ENCODE results near the gene TEX10.
"Not testable (repeated sequence)": the region's sequence is repeated elsewhere in the genome, so short reads cannot be mapped to it uniquely, and the experiment has no call there.

Gene TEX10

DNA sequence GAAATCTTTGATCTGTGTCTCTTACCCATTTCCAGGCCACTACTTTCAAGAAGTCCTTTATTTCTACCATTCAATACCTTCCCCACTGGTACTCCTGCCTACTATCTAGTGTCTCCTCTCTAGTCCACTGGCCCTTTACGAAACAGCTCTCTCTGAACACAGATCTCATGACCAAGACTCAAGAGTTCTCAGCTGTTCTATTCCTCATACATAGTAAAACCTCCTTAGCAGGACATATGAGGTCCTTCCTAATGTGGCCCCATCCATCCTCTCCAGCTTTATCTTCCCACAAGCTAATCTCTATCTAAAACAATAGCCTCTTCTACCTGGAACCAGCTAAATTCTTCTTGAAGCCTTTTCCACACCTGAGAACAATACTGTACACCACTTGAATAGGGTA lies 2.6 kb downstream of the TEX10 start:
- peaks cover 34% of the 10 kb centered on the region for H3K36me3 ChIP-seq (ENCODE audit: control insufficient read depth, insufficient read depth, low read length)
- H3K4me3 ChIP-seq (ENCODE audit: low read depth, low read length): peak overlapping the region; percentile 40
- peaks cover 26% of the 10 kb centered on the region for H3K4me1 ChIP-seq (ENCODE audit: control insufficient read depth, insufficient read depth, low read length)
- H3K27ac ChIP-seq (ENCODE audit: low read depth, low read length): no peak overlapping the region
- no peaks in the 10 kb centered on the region for H3K27me3 ChIP-seq (ENCODE audit: control insufficient read depth, insufficient read depth, low read length)
- H3K9me3 ChIP-seq (ENCODE audit: control insufficient read depth, insufficient read depth, low read length): no peaks in the 10 kb centered on the region
- H3K9ac ChIP-seq (ENCODE audit: low read depth, low read length): no peak overlapping the region

GRCh38 chr9:100346836-100347235 lies 5.9 kb downstream of the TEX10 start:
- H3K27me3 ChIP-seq (ENCODE audit: control insufficient read depth, insufficient read depth, low read length): no peaks in the 10 kb centered on the region
- peaks cover 55% of the 10 kb centered on the region for H3K36me3 ChIP-seq (ENCODE audit: control insufficient read depth, insufficient read depth, low read length)
- peaks cover 27% of the 10 kb centered on the region for H3K4me1 ChIP-seq (ENCODE audit: control insufficient read depth, insufficient read depth, low read length)
- no peak overlapping the region for H3K9ac ChIP-seq (ENCODE audit: low read depth, low read length)
- no peak overlapping the region for H3K27ac ChIP-seq (ENCODE audit: low read depth, low read length)
- no peaks in the 10 kb centered on the region for H3K9me3 ChIP-seq (ENCODE audit: control insufficient read depth, insufficient read depth, low read length)
- H3K4me3 ChIP-seq (ENCODE audit: low read depth, low read length): no peak overlapping the region

DNA sequence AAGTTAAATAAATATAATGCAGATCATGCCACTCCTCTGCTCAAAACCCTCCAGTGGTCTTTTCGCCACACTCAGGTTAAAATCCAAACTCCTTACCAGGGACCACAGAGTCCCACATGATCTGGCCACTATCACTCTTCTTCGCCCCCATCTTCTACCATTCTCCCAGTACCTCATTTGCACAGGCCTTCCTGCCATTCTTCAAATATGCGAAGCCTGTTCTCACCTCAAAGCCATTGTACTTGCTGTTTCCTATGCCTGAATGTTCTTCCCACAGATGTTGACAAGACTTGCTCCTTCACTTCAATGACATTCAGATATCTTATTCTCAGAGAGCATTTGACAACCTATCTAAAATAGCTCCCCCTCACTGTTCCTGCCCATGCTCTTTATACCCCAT lies 10.9 kb downstream of the TEX10 start:
- Histone ChIP-seq H3K27ac (ENCODE audit: low read depth, low read length) (no peak overlapping the region), H3K9me3 (ENCODE audit: control insufficient read depth, insufficient read depth, low read length) (no peaks in the 10 kb centered on the region), H3K4me1 (ENCODE audit: control insufficient read depth, insufficient read depth, low read length) (peaks cover 12% of the 10 kb centered on the region; the same call in 1 of the 2 replicates), H3K27me3 (ENCODE audit: control insufficient read depth, insufficient read depth, low read length) (no peaks in the 10 kb centered on the region), H3K36me3 (ENCODE audit: control insufficient read depth, insufficient read depth, low read length) (peaks cover 78% of the 10 kb centered on the region), H3K9ac (ENCODE audit: low read depth, low read length) (no peak overlapping the region), H3K4me3 (ENCODE audit: low read depth, low read length) (no peak overlapping the region)

GRCh38 chr9:100340224-100340623 lies 12.5 kb downstream of the TEX10 start:
- Histone ChIP-seq H3K9ac (ENCODE audit: low read depth, low read length) (no peak overlapping the region), H3K4me3 (ENCODE audit: low read depth, low read length) (no peak overlapping the region), H3K27ac (ENCODE audit: low read depth, low read length) (no peak overlapping the region), H3K27me3 (ENCODE audit: control insufficient read depth, insufficient read depth, low read length) (no peaks in the 10 kb centered on the region), H3K9me3 (ENCODE audit: control insufficient read depth, insufficient read depth, low read length) (no peaks in the 10 kb centered on the region), H3K4me1 (ENCODE audit: control insufficient read depth, insufficient read depth, low read length) (peaks cover 12% of the 10 kb centered on the region; the same call in 1 of the 2 replicates), H3K36me3 (ENCODE audit: control insufficient read depth, insufficient read depth, low read length) (peaks cover 66% of the 10 kb centered on the region)

GRCh38 chr9:100338736-100339135 lies 14.0 kb downstream of the TEX10 start:
- H3K4me3 ChIP-seq (ENCODE audit: low read depth, low read length); H3K9me3 ChIP-seq (ENCODE audit: control insufficient read depth, insufficient read depth, low read length); H3K27ac ChIP-seq (ENCODE audit: low read depth, low read length); H3K27me3 ChIP-seq (ENCODE audit: control insufficient read depth, insufficient read depth, low read length); H3K9ac ChIP-seq (ENCODE audit: low read depth, low read length): not testable (repeated sequence)
- peaks cover 52% of the 10 kb centered on the region for H3K36me3 ChIP-seq (ENCODE audit: control insufficient read depth, insufficient read depth, low read length)
- peaks cover 12% of the 10 kb centered on the region; the same call in 1 of the 2 replicates for H3K4me1 ChIP-seq (ENCODE audit: control insufficient read depth, insufficient read depth, low read length)

- no peaks in the 10 kb centered on the region for H3K27me3 ChIP-seq (ENCODE audit: control insufficient read depth, insufficient read depth, low read length)
- H3K36me3 ChIP-seq (ENCODE audit: control insufficient read depth, insufficient read depth, low read length): peaks cover 90% of the 10 kb centered on the region
- no peaks in the 10 kb centered on the region for H3K4me1 ChIP-seq (ENCODE audit: control insufficient read depth, insufficient read depth, low read length)
- H3K9ac ChIP-seq (ENCODE audit: low read depth, low read length): no peak overlapping the region
- H3K4me3 ChIP-seq (ENCODE audit: low read depth, low read length): no peak overlapping the region
- no peak overlapping the region for H3K27ac ChIP-seq (ENCODE audit: low read depth, low read length)
- H3K9me3 ChIP-seq (ENCODE audit: control insufficient read depth, insufficient read depth, low read length): no peaks in the 10 kb centered on the region
These were observed 28.0 kb downstream of the TEX10 start for GRCh38 chr9:100324594-100325200.

DNA sequence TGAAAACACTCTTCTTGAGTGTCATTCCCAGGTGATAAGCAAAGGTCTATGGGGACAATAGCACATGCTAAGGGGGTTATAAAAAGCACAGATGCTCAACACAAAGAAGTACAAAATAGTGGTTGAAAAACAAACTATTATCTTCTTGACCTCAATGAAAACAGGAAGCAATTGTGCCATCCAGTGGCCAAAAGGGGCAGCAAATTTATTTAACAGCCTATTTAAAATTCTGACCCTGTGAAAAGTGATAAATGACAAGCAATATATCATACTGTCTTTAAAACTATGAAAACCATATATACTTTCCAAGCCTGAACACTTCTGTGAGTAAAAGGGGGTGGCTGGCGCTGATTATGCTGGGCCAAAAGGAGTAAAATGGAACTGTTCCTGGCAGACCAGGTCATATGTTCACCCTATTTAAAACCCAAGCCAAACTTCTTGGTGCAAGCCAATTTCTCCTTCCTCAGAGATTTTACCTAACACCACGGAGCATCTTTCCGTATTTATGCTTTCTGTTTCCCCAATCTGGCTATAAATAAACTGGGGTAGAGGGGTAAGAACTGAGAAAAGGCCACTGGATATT lies 29.7 kb downstream of the TEX10 start:
- Histone ChIP-seq H3K4me3 (ENCODE audit: low read depth, low read length) (no peak overlapping the region), H3K27ac (ENCODE audit: low read depth, low read length) (no peak overlapping the region), H3K9ac (ENCODE audit: low read depth, low read length) (no peak overlapping the region), H3K9me3 (ENCODE audit: control insufficient read depth, insufficient read depth, low read length) (no peaks in the 10 kb centered on the region), H3K27me3 (ENCODE audit: control insufficient read depth, insufficient read depth, low read length) (no peaks in the 10 kb centered on the region), H3K36me3 (ENCODE audit: control insufficient read depth, insufficient read depth, low read length) (peaks cover 85% of the 10 kb centered on the region), H3K4me1 (ENCODE audit: control insufficient read depth, insufficient read depth, low read length) (no peaks in the 10 kb centered on the region)

DNA sequence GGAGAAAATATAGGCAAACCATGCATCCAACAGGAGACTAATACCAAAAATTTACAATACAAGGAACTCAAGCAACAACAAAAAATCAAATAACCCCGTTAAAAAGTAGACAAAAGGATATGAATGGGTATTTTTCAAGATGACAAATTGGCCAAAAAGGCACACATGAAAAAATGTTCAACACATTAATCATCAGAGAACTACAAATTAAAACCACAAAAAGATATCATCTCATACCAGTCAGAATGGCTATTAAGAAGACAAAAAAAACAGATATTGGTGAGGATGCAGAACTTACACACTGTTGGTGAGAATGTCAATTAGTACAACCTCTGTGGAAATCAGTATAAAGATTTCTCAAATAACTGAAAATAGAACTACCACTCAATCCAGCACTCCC lies 35.0 kb downstream of the TEX10 start:
- no peaks in the 10 kb centered on the region for H3K27me3 ChIP-seq (ENCODE audit: control insufficient read depth, insufficient read depth, low read length)
- H3K4me1 ChIP-seq (ENCODE audit: control insufficient read depth, insufficient read depth, low read length): no peaks in the 10 kb centered on the region
- no peaks in the 10 kb centered on the region for H3K9me3 ChIP-seq (ENCODE audit: control insufficient read depth, insufficient read depth, low read length)
- no peak overlapping the region for H3K9ac ChIP-seq (ENCODE audit: low read depth, low read length)
- no peak overlapping the region for H3K27ac ChIP-seq (ENCODE audit: low read depth, low read length)
- peaks cover 83% of the 10 kb centered on the region for H3K36me3 ChIP-seq (ENCODE audit: control insufficient read depth, insufficient read depth, low read length)
- no peak overlapping the region for H3K4me3 ChIP-seq (ENCODE audit: low read depth, low read length)

DNA sequence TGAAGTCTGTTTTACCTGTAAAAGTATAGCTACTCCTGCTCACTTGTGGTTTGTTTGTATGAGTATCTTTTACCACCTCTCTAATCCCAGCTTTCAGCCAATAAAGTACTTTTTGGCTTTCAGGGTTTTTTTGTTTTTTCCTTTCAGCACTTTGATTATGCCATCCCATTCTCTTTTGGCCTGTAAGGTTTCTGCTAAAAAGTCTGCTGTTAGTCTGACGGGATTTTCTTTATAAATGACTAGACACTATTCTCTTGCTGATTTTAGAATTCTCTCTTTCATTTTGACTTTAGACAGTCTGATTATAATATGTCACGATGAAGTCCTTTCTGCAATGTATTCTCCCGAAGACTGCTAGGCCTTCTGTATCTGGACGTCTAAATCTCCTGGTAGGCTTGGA lies 37.2 kb downstream of the TEX10 start:
- Histone ChIP-seq H3K4me1 (ENCODE audit: control insufficient read depth, insufficient read depth, low read length) (no peaks in the 10 kb centered on the region), H3K27ac (ENCODE audit: low read depth, low read length) (no peak overlapping the region), H3K36me3 (ENCODE audit: control insufficient read depth, insufficient read depth, low read length) (peaks cover 84% of the 10 kb centered on the region), H3K9ac (ENCODE audit: low read depth, low read length) (no peak overlapping the region), H3K27me3 (ENCODE audit: control insufficient read depth, insufficient read depth, low read length) (no peaks in the 10 kb centered on the region), H3K9me3 (ENCODE audit: control insufficient read depth, insufficient read depth, low read length) (no peaks in the 10 kb centered on the region), H3K4me3 (ENCODE audit: low read depth, low read length) (no peak overlapping the region)

- Histone ChIP-seq H3K36me3 (ENCODE audit: control insufficient read depth, insufficient read depth, low read length) (peaks cover 79% of the 10 kb centered on the region), H3K4me3 (ENCODE audit: low read depth, low read length) (no peak overlapping the region), H3K9me3 (ENCODE audit: control insufficient read depth, insufficient read depth, low read length) (no peaks in the 10 kb centered on the region), H3K27me3 (ENCODE audit: control insufficient read depth, insufficient read depth, low read length) (no peaks in the 10 kb centered on the region), H3K27ac (ENCODE audit: low read depth, low read length) (no peak overlapping the region), H3K4me1 (ENCODE audit: control insufficient read depth, insufficient read depth, low read length) (no peaks in the 10 kb centered on the region), H3K9ac (ENCODE audit: low read depth, low read length) (no peak overlapping the region)
These were observed 42.8 kb downstream of the TEX10 start for GRCh38 chr9:100309992-100310391.

DNA sequence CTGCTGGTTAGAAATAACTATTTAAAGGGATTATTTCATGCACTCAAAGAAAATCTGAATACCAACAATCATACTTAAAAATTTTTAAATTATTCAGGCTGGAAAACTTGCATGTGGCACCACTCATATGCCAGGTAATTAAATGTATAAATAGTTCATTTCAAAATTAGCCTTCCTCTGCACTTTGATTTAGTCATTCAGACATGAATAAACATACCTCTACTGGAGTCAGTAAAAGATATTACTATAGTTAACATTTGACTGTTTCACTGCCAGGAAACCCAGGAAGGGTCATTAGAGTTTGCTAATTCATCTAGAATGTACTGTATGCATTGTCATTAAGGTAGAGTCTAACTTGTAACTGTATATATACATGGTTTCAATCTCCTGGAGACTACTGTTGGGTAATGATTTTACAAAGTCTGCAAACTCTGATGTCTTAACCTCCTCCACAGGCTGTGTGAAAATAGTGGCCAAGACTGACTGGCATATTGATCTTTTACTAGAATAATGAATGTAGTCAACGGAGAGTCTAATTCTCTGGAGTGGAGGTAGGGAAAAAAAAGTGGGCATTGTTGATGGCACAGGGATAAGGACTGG lies 43.7 kb downstream of the TEX10 start:
- H3K9ac ChIP-seq (ENCODE audit: low read depth, low read length): no peak overlapping the region
- no peaks in the 10 kb centered on the region for H3K9me3 ChIP-seq (ENCODE audit: control insufficient read depth, insufficient read depth, low read length)
- H3K36me3 ChIP-seq (ENCODE audit: control insufficient read depth, insufficient read depth, low read length): peaks cover 77% of the 10 kb centered on the region
- H3K27me3 ChIP-seq (ENCODE audit: control insufficient read depth, insufficient read depth, low read length): no peaks in the 10 kb centered on the region
- H3K4me1 ChIP-seq (ENCODE audit: control insufficient read depth, insufficient read depth, low read length): no peaks in the 10 kb centered on the region
- no peak overlapping the region for H3K27ac ChIP-seq (ENCODE audit: low read depth, low read length)
- no peak overlapping the region for H3K4me3 ChIP-seq (ENCODE audit: low read depth, low read length)
